ENCODE data around the gene BTNL9.
"Not testable (repeated sequence)": the region's sequence is repeated elsewhere in the genome, so short reads cannot be mapped to it uniquely, and the experiment has no call there.

BTNL9 gene

DNA sequence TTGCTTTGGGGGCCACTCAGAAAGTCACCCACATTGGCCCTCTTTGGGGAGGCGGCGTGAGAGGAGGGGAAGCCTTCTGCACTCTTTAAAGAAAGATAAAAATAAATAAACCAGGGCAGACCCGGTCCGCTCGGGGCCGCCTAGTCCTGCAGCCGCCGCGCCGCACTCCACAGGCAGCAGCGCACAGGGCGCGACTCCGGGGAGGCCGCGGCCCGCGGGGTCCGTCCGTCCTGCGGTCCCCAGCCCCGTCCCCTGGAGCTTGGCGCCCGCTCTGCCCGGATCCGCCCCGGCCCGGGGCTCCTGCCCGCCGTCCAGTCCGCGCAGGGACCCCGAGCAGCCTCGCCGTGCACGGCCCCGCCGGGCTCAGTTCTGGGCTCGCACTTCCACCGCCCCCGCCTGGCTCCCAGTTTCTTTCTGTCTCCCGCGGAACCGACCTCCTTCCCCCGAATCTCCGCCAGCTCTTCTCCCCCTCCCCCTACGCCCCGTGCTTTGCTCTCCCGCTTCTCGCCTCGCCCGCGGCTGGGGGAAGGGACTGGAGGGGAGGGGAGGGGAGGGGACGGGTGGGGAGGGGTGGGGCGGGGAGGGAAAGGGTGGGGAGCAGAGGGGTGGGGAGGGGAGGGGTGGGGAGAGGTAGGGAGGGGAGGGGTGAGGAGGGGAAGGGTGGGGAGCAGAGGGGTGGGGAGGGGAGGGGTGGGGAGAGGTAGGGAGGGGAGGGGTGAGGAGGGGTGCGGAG, 57.9 kb downstream of the BTNL9 start:
- not testable (repeated sequence) for H3K9ac ChIP-seq (ENCODE audit: low read depth in 1 of 2, low read length in 2 of 2); H3K36me3 ChIP-seq (ENCODE audit: control insufficient read depth in 1 of 2, insufficient read depth in 2 of 2, low read length in 2 of 2); H3K27ac ChIP-seq (ENCODE audit: low read depth, low read length); H3K4me3 ChIP-seq (ENCODE audit: low read depth in 1 of 2, low read length in 2 of 2); H3K4me1 ChIP-seq (ENCODE audit: control insufficient read depth in 1 of 2, insufficient read depth in 2 of 2, low read length in 2 of 2); H3K9me3 ChIP-seq (ENCODE audit: control insufficient read depth in 1 of 2, low read length in 2 of 2)
- peaks cover 17 to 19% of the 10 kb centered on the region in 2 donors for H3K27me3 ChIP-seq (ENCODE audit: control insufficient read depth in 1 of 2, insufficient read depth in 2 of 2, low read length in 2 of 2)

DNA sequence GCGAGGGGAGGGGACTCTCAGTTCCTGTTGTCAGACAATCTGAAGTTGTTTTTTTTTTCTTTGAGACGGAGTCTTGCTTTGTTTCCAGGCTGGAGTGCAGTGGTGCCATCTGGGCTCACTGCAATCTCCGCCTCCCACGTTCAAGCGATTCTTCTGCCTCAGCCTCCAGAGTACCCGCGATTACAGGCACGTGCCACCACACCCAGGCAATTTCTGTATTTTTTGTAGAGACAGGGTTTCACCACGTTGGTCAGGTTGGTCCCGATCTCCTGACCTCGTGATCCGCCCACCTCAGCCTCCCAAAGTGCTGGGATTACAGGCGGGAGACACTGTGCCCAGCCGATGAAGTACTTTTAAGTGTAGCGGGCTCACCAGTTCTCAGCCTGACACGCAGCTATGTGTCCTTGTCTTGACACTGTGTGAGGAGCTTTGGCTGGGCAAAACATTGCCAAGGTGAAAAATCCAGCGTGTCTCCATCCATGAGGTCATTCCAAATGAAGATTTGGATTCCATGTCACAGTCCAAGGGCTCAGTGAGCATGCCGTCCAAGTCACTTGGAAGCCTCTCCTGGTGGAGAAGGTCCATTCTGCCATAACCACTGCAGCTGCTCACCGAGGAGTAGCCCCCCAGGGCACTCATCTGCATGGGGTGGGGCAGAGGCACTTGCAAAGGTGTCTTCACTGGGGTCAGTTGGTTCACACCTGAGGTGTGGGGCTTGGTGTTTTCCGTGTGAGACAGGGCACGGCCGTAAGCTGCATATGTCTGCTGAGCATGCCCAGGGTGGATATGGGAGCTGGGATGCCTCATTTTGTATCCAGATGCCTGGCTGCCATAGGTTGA, 58.9 kb downstream of the BTNL9 start:
- H3K27ac ChIP-seq (ENCODE audit: low read depth, low read length) = no peak overlapping the region
- H3K27me3 ChIP-seq (ENCODE audit: control insufficient read depth in 1 of 2, insufficient read depth in 2 of 2, low read length in 2 of 2) = peaks cover 17 to 19% of the 10 kb centered on the region in 2 donors
- H3K9me3 ChIP-seq (ENCODE audit: control insufficient read depth in 1 of 2, low read length in 2 of 2) = no peaks in the 10 kb centered on the region
- no peak overlapping the region for H3K4me3 ChIP-seq (ENCODE audit: low read depth in 1 of 2, low read length in 2 of 2)
- H3K9ac ChIP-seq (ENCODE audit: low read depth in 1 of 2, low read length in 2 of 2) = no peak overlapping the region
- no peaks in the 10 kb centered on the region for H3K36me3 ChIP-seq (ENCODE audit: control insufficient read depth in 1 of 2, insufficient read depth in 2 of 2, low read length in 2 of 2)
- H3K4me1 ChIP-seq (ENCODE audit: control insufficient read depth in 1 of 2, insufficient read depth in 2 of 2, low read length in 2 of 2) = no peaks in the 10 kb centered on the region

DNA sequence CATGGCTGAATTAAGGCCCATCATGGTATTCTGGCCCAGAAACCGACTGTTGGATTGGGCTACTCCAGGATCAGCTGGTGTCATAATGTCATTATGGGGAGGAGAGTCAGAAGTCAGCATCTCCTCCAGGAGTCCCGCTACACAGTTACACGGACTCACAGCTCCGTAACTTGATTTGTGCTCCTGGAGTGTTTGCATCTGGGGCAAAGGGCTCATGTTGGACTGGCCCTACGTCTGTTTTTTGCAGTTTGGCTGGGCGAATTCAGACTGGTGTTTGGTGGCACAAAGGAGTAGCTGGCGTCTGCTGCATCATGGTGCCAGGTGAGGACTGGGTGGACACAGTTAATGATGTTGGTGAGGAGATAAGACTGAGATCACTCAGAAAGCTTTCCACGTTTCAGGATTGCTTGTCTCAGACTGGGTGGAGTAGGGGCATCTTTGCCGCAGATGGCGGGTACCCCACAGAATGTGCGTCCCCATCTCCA, 59.6 kb downstream of the BTNL9 start:
- Histone ChIP-seq H3K36me3 (ENCODE audit: control insufficient read depth in 1 of 2, insufficient read depth in 2 of 2, low read length in 2 of 2) (no peaks in the 10 kb centered on the region), H3K9me3 (ENCODE audit: control insufficient read depth in 1 of 2, low read length in 2 of 2) (no peaks in the 10 kb centered on the region), H3K4me3 (ENCODE audit: low read depth in 1 of 2, low read length in 2 of 2) (no peak overlapping the region), H3K27ac (ENCODE audit: low read depth, low read length) (no peak overlapping the region), H3K27me3 (ENCODE audit: control insufficient read depth in 1 of 2, insufficient read depth in 2 of 2, low read length in 2 of 2) (peaks cover 17 to 25% of the 10 kb centered on the region in 2 donors), H3K9ac (ENCODE audit: low read depth in 1 of 2, low read length in 2 of 2) (no peak overlapping the region), H3K4me1 (ENCODE audit: control insufficient read depth in 1 of 2, insufficient read depth in 2 of 2, low read length in 2 of 2) (no peaks in the 10 kb centered on the region)

DNA sequence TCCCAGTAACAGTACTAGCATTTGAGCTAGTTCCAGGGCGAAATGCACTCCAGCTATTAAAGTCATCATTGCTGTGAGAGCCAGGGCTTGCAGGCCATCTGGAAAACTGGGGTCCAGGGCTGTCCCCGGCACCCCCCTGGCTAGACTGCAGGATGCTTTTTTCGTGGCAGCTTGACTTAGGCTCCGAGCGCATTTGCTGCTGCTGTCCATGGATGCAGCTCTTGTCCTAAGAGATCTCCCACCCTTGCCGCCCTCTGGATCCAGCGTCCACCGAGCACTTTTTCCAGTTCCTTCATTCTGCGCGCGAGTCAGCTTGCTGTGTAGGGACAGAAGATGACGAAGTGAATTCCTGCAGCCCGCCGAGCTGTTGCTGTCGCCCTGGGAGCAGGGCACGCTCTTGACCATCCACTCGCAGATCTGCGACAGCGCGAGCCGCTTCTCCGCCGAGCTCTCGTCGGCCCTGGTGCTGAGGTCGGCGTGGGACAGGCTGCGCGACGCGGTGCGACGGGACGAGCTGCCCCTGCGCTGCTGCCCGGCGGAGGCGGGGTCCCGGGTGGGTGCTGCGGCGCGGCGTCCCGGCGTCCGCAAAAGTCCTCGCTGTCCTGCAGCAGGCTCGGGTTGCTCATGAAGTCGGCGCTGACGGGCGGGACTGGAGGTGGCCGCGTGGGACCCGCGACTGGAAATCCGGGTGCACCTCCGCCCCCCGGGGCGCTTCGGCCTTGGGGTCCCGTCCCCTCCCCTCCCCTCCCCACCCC, 60.2 kb downstream of the BTNL9 start:
- H3K4me3 ChIP-seq (ENCODE audit: low read depth in 1 of 2, low read length in 2 of 2) = no peak overlapping the region
- H3K9ac ChIP-seq (ENCODE audit: low read depth in 1 of 2, low read length in 2 of 2) = no peak overlapping the region
- no peaks in the 10 kb centered on the region for H3K9me3 ChIP-seq (ENCODE audit: control insufficient read depth in 1 of 2, low read length in 2 of 2)
- no peak overlapping the region for H3K27ac ChIP-seq (ENCODE audit: low read depth, low read length)
- no peaks in the 10 kb centered on the region for H3K36me3 ChIP-seq (ENCODE audit: control insufficient read depth in 1 of 2, insufficient read depth in 2 of 2, low read length in 2 of 2)
- no peaks in the 10 kb centered on the region for H3K4me1 ChIP-seq (ENCODE audit: control insufficient read depth in 1 of 2, insufficient read depth in 2 of 2, low read length in 2 of 2)
- H3K27me3 ChIP-seq (ENCODE audit: control insufficient read depth in 1 of 2, insufficient read depth in 2 of 2, low read length in 2 of 2) = peaks cover 17 to 28% of the 10 kb centered on the region in 2 donors

DNA sequence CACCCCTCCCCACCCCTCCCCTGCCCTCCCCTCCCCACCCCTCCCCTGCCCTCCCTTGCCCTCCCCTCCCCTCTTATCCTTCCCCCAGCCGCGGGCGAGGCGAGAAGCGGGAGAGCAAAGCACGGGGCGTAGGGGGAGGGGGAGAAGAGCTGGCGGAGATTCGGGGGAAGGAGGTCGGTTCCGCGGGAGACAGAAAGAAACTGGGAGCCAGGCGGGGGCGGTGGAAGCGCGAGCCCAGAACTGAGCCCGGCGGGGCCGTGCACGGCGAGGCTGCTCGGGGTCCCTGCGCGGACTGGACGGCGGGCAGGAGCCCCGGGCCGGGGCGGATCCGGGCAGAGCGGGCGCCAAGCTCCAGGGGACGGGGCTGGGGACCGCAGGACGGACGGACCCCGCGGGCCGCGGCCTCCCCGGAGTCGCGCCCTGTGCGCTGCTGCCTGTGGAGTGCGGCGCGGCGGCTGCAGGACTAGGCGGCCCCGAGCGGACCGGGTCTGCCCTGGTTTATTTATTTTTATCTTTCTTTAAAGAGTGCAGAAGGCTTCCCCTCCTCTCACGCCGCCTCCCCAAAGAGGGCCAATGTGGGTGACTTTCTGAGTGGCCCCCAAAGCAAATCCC, 61.1 kb downstream of the BTNL9 start:
- H3K9me3 ChIP-seq (ENCODE audit: control insufficient read depth in 1 of 2, low read length in 2 of 2); H3K9ac ChIP-seq (ENCODE audit: low read depth in 1 of 2, low read length in 2 of 2); H3K27ac ChIP-seq (ENCODE audit: low read depth, low read length); H3K4me1 ChIP-seq (ENCODE audit: control insufficient read depth in 1 of 2, insufficient read depth in 2 of 2, low read length in 2 of 2); H3K4me3 ChIP-seq (ENCODE audit: low read depth in 1 of 2, low read length in 2 of 2); H3K36me3 ChIP-seq (ENCODE audit: control insufficient read depth in 1 of 2, insufficient read depth in 2 of 2, low read length in 2 of 2): not testable (repeated sequence)
- H3K27me3 ChIP-seq (ENCODE audit: control insufficient read depth in 1 of 2, insufficient read depth in 2 of 2, low read length in 2 of 2) = peaks cover 17 to 28% of the 10 kb centered on the region in 2 donors

DNA sequence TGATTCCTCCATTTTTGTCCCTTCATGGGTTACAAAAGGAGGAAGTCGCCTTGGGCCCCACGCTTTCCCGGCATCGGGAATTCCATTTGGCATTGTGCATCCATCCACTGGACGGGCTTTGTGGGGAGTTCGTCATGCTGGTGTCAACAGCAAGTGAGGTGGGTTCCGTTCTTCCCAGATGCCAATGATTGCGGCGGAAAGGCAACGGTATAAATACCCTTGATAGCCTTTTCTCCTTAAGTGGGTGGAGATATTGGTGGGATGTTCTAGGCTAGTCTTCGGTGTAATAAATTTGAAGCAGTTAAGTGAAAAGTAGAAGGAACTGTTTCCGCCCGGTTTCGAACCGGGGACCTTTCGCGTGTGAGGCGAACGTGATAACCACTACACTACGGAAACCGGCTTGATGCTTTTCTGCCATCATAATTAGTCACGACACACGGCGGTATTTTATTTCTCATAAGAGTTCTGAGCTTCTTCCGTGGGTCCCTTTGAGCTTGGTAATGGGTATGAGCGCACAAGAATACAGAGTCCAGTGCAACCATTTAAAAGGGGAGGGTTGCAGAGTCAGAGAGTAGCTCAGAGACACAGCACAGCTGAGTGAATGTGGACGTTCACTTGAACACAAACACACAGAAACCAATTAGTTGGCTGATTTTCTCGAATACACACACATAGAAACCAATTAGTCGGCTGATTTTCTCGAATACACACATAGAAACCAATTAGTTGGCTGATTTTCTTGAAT, 62.0 kb downstream of the BTNL9 start:
- H3K4me1 ChIP-seq (ENCODE audit: control insufficient read depth in 1 of 2, insufficient read depth in 2 of 2, low read length in 2 of 2); H3K27ac ChIP-seq (ENCODE audit: low read depth, low read length); H3K36me3 ChIP-seq (ENCODE audit: control insufficient read depth in 1 of 2, insufficient read depth in 2 of 2, low read length in 2 of 2); H3K9ac ChIP-seq (ENCODE audit: low read depth in 1 of 2, low read length in 2 of 2); H3K4me3 ChIP-seq (ENCODE audit: low read depth in 1 of 2, low read length in 2 of 2); H3K9me3 ChIP-seq (ENCODE audit: control insufficient read depth in 1 of 2, low read length in 2 of 2): not testable (repeated sequence)
- H3K27me3 ChIP-seq (ENCODE audit: control insufficient read depth in 1 of 2, insufficient read depth in 2 of 2, low read length in 2 of 2) = peaks cover 20 to 33% of the 10 kb centered on the region in 2 donors

- H3K36me3 ChIP-seq (ENCODE audit: control insufficient read depth in 1 of 2, insufficient read depth in 2 of 2, low read length in 2 of 2); H3K27ac ChIP-seq (ENCODE audit: low read depth, low read length); H3K9me3 ChIP-seq (ENCODE audit: control insufficient read depth in 1 of 2, low read length in 2 of 2); H3K9ac ChIP-seq (ENCODE audit: low read depth in 1 of 2, low read length in 2 of 2); H3K4me1 ChIP-seq (ENCODE audit: control insufficient read depth in 1 of 2, insufficient read depth in 2 of 2, low read length in 2 of 2); H3K4me3 ChIP-seq (ENCODE audit: low read depth in 1 of 2, low read length in 2 of 2): not testable (repeated sequence)
- peaks cover 25 to 42% of the 10 kb centered on the region in 2 donors for H3K27me3 ChIP-seq (ENCODE audit: control insufficient read depth in 1 of 2, insufficient read depth in 2 of 2, low read length in 2 of 2)
These were observed 64.1 kb downstream of the BTNL9 start for GRCh38 chr5:181104259-181104568.

DNA sequence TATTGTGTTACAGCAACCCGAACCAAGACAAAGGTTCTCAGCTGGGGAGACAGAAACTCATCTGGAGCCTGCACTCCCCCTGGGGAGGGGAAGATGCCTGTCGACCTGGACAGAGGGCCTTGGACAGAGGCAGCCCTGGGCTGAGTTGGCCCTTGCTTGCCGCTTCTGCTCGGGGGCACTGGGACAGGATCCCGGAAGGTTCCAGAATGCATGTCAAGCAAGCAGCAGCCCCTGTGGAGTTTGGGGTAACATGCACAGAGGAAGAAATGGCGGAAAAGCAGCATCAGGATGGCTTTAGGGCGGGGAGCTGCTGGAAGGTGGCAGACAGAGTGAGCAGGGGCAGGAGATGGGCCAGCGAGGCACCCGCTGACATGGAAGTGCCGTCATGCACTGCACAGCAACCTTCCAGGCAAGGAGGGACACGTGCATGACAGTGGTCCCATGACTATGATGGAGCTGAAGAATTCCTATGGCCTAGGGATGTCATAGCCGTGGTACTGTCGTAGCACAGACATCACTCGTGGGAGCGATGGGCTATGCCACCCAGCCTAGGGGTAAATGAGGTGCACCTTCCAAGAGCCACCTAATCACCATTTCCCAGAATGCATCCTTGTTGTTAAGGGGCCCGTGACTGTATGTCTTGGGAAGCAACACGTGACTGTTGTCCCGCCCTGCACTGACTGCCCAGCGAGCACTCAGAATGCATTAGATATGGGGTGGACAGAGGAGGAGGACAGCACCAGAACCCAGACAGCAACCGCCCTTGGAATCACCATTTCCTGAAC, 64.7 kb downstream of the BTNL9 start:
- H3K27me3 ChIP-seq (ENCODE audit: control insufficient read depth in 1 of 2, insufficient read depth in 2 of 2, low read length in 2 of 2) = peaks cover 19 to 40% of the 10 kb centered on the region in 2 donors
- not testable (repeated sequence) for H3K36me3 ChIP-seq (ENCODE audit: control insufficient read depth in 1 of 2, insufficient read depth in 2 of 2, low read length in 2 of 2)

GRCh38 chr5:181105391-181106025, 65.4 kb downstream of the BTNL9 start:
- Histone ChIP-seq H3K4me1 (ENCODE audit: control insufficient read depth in 1 of 2, insufficient read depth in 2 of 2, low read length in 2 of 2) (no peaks in the 10 kb centered on the region), H3K27ac (ENCODE audit: low read depth, low read length) (no peak overlapping the region), H3K36me3 (ENCODE audit: control insufficient read depth in 1 of 2, insufficient read depth in 2 of 2, low read length in 2 of 2) (no peaks in the 10 kb centered on the region), H3K4me3 (ENCODE audit: low read depth in 1 of 2, low read length in 2 of 2) (no peak overlapping the region), H3K9me3 (ENCODE audit: control insufficient read depth in 1 of 2, low read length in 2 of 2) (no peaks in the 10 kb centered on the region), H3K27me3 (ENCODE audit: control insufficient read depth in 1 of 2, insufficient read depth in 2 of 2, low read length in 2 of 2) (peaks cover 16 to 34% of the 10 kb centered on the region in 2 donors), H3K9ac (ENCODE audit: low read depth in 1 of 2, low read length in 2 of 2) (no peak overlapping the region)

More for the DNA sequence above, 64.7 kb downstream of the BTNL9 start:
- not testable (repeated sequence) for H3K9me3 ChIP-seq (ENCODE audit: control insufficient read depth in 1 of 2, low read length in 2 of 2); H3K4me1 ChIP-seq (ENCODE audit: control insufficient read depth in 1 of 2, insufficient read depth in 2 of 2, low read length in 2 of 2); H3K27ac ChIP-seq (ENCODE audit: low read depth, low read length); H3K4me3 ChIP-seq (ENCODE audit: low read depth in 1 of 2, low read length in 2 of 2); H3K9ac ChIP-seq (ENCODE audit: low read depth in 1 of 2, low read length in 2 of 2)

All from duodenal mucosa (tissue), 2 donors.